Gastrocnemius medialis (tissue), 4 donors: ENCODE data around the gene HMX1. TPM values are rescaled to one million over a fixed set of nuclear protein-coding genes. Genes with fewer than 3 reads are reported as not detected.

Experiments
- ATAC-seq, 2 donors: fragments of 150-250 bp; one replicate each; pipeline ENCODE4 v1.9.1; 2016
- DNase-seq, 2 donors: peaks; one replicate each; pipeline ENCODE4 v3.0.0-alpha.2; 2019
- H3K27ac ChIP-seq, 4 donors: fragments of 200-600 bp; sonication (generic); 1 replicate in 1 of 4; 2 replicates in 3 of 4; pipeline ENCODE4 v1.5.1; 2016 to 2018; ENCODE audit warnings: mild to moderate bottlenecking in 2 of 4, moderate library complexity in 1 of 4
- H3K27me3 ChIP-seq, 3 donors: fragments of 200-600 bp; sonication (generic) in 2 of 3; 1 replicate in 1 of 3; 2 replicates in 2 of 3; pipeline versions ENCODE4 v1.5.1 to v1.6.0; 2016 to 2019; ENCODE audit warnings: mild to moderate bottlenecking in 1 of 3, moderate library complexity in 1 of 3
- H3K36me3 ChIP-seq, 2 donors: fragments of 200-600 bp; sonication (generic) in 1 of 2; one replicate each; pipeline ENCODE4 v1.5.1; 2017 to 2018
- H3K4me1 ChIP-seq, 2 donors: fragments of 200-600 bp; sonication (generic) in 1 of 2; one replicate each; pipeline ENCODE4 v1.5.1; 2016 to 2017; ENCODE audit warnings: mild to moderate bottlenecking in 2 of 2
- H3K4me3 ChIP-seq, 4 donors: fragments of 200-600 bp; sonication (generic) in 3 of 4; 1 replicate in 1 of 4; 2 replicates in 3 of 4; pipeline ENCODE4 v1.5.1; 2016 to 2019; ENCODE audit warnings: mild to moderate bottlenecking in 2 of 4
- H3K9me3 ChIP-seq, 3 donors: fragments of 200-600 bp; sonication (generic) in 2 of 3; 1 replicate in 1 of 3; 2 replicates in 2 of 3; pipeline ENCODE4 v1.5.1; 2016 to 2019
- POLR2A ChIP-seq, 2 donors: fragments of 450-650 bp; IDR thresholded peaks; one replicate each; pipeline ENCODE4 v1.6.1; 2017; ENCODE audit warnings: antibody characterized with exemption in 2 of 2, mild to moderate bottlenecking in 2 of 2, moderate library complexity in 2 of 2
- in situ Hi-C, 4 donors: fragments of 200-750 bp; cut with MboI; loops; one replicate each; pipeline versions ENCODE4 v1.15.0 to v1.8.0; 2017; ENCODE audit warnings: low sequenced_read_pairs in 4 of 4
- intact Hi-C: fragments of 100-400 bp; cut with DNase I; formaldehyde crosslinking; loops from one replicate; pipeline ENCODE4 v1.15.1; 2023; ENCODE audit warnings: low total_unique reads
- total RNA-seq, 4 donors: library from RNA; depleted of rRNA; stranded (reverse); fragments of >200 nt; gene quantifications; one replicate each; pipeline versions ENCODE4 v1.1.0 to v1.2.3, GENCODE V29; 2016
- TF ChIP-seq, protein P1 (sequence below), 5 experiments: fragments of 450-650 bp in 3 of 5; fragments of 200-600 bp in 2 of 5; sonication (generic) in 2 of 5; IDR thresholded peaks in 4 of 5; conservative IDR thresholded peaks in 1 of 5; 1 replicate in 4 of 5; 2 replicates in 1 of 5; pipeline ENCODE4 v1.5.1; 2016 to 2019; ENCODE audit warnings: antibody characterized with exemption in 5 of 5, mild to moderate bottlenecking in 3 of 5, moderate library complexity in 3 of 5

Gene HMX1
- total RNA-seq, 4 donors from 2014 or later = not detected

GRCh38 chr4:8838296-8838960, 33.2 kb downstream of the HMX1 start:
- Histone ChIP-seq H3K27ac (no peak overlapping the region), H3K27me3 (peaks cover 0 to 7% (median 0%) of the 10 kb centered on the region in 3 donors), H3K4me1 (no peaks in the 10 kb centered on the region), H3K4me3 (no peak overlapping the region), H3K36me3 (no peaks in the 10 kb centered on the region), H3K9me3 (no peaks in the 10 kb centered on the region)
- in situ Hi-C loops (no loop called here), intact Hi-C loops (no loop called here)
- DNase-seq = no peak
- ATAC-seq = no peak
- TF ChIP-seq POLR2A (IDR thresholded peaks at IDR 0.05) = no peak
- TF ChIP-seq, protein P1, sequence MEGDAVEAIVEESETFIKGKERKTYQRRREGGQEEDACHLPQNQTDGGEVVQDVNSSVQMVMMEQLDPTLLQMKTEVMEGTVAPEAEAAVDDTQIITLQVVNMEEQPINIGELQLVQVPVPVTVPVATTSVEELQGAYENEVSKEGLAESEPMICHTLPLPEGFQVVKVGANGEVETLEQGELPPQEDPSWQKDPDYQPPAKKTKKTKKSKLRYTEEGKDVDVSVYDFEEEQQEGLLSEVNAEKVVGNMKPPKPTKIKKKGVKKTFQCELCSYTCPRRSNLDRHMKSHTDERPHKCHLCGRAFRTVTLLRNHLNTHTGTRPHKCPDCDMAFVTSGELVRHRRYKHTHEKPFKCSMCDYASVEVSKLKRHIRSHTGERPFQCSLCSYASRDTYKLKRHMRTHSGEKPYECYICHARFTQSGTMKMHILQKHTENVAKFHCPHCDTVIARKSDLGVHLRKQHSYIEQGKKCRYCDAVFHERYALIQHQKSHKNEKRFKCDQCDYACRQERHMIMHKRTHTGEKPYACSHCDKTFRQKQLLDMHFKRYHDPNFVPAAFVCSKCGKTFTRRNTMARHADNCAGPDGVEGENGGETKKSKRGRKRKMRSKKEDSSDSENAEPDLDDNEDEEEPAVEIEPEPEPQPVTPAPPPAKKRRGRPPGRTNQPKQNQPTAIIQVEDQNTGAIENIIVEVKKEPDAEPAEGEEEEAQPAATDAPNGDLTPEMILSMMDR (IDR thresholded peaks at IDR 0.05 in 4 of 5, conservative IDR thresholded peaks at IDR 0.05 in 1 of 5) = no peak

- H3K4me3 ChIP-seq = no peak overlapping the region
- H3K4me1 ChIP-seq = no peaks in the 10 kb centered on the region
- TF ChIP-seq, protein P1 (IDR thresholded peaks at IDR 0.05 in 4 of 5, conservative IDR thresholded peaks at IDR 0.05 in 1 of 5) = no peak
- TF ChIP-seq POLR2A (IDR thresholded peaks at IDR 0.05) = no peak
- intact Hi-C loops = no loop called here
- in situ Hi-C loops = no loop called here
- peaks cover 0 to 12% (median 0%) of the 10 kb centered on the region in 3 donors for H3K27me3 ChIP-seq
- no peak for ATAC-seq
- no peaks in the 10 kb centered on the region for H3K36me3 ChIP-seq
- no peaks in the 10 kb centered on the region for H3K9me3 ChIP-seq
- no peak overlapping the region for H3K27ac ChIP-seq
- DNase-seq = no peak
Measured at GRCh38 chr4:8837181-8837841, 34.3 kb downstream of the HMX1 start.

GRCh38 chr4:8836664-8837171, 34.9 kb downstream of the HMX1 start:
- in situ Hi-C loops = no loop called here
- ATAC-seq = no peak
- intact Hi-C loops = no loop called here
- H3K36me3 ChIP-seq = no peaks in the 10 kb centered on the region
- H3K27me3 ChIP-seq = peaks cover 0 to 12% (median 0%) of the 10 kb centered on the region in 3 donors
- H3K4me1 ChIP-seq = no peaks in the 10 kb centered on the region
- no peaks in the 10 kb centered on the region for H3K9me3 ChIP-seq
- no peak overlapping the region for H3K4me3 ChIP-seq
- DNase-seq = no peak
- no peak overlapping the region for H3K27ac ChIP-seq
- TF ChIP-seq, protein P1 (IDR thresholded peaks at IDR 0.05 in 4 of 5, conservative IDR thresholded peaks at IDR 0.05 in 1 of 5) = no peak
- TF ChIP-seq POLR2A (IDR thresholded peaks at IDR 0.05) = no peak

DNA sequence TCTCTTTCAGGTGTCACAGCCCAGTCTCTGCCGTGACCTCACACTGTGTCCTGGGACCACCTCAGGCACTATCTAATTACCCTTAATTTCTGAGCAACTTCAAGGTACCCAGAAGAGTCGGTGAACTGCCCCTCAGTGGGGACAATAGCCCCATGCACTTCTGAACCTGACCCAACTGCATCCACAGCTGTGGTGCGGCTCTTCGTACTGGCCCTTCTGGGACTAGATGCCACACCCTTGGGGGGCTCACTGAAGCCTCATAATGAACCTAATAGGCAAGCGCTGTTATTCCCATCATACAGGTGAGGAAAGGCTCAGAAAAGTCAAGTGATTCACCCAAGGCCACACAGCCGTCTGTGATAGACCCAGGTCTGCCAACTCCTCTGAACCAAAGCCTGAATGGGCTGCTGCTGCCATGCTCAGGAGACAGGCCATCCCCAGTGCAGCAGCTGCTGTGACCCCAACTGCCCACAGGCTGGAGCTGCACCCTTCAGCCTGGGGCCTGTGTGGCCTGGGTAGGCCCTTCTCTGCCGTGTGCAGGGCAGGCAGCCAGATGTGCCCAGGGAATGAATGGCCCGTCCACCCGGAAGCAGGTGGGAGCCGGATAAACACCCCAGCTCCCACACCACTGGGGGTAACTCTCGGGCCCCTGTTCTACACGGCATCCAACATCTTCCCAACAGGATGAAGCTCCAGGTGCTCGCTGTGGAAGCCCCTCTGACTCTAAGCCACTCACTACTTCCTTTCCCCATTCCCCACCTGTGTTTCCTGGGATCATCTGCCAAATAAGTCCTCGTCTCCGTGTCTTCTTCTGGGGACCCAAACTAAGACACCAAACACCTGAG, 35.9 kb downstream of the HMX1 start:
- H3K4me3 ChIP-seq = no peak overlapping the region
- no peaks in the 10 kb centered on the region for H3K4me1 ChIP-seq
- ATAC-seq = no peak
- H3K27me3 ChIP-seq = peaks cover 0 to 12% (median 0%) of the 10 kb centered on the region in 3 donors
- H3K36me3 ChIP-seq = no peaks in the 10 kb centered on the region
- intact Hi-C loops (no loop called here), in situ Hi-C loops (no loop called here)
- TF ChIP-seq, protein P1 (IDR thresholded peaks at IDR 0.05 in 4 of 5, conservative IDR thresholded peaks at IDR 0.05 in 1 of 5) = no peak
- TF ChIP-seq POLR2A (IDR thresholded peaks at IDR 0.05) = no peak
- no peaks in the 10 kb centered on the region for H3K9me3 ChIP-seq
- DNase-seq = no peak
- H3K27ac ChIP-seq = no peak overlapping the region
